ENCODE data around the gene DUSP22. TPM values are rescaled to one million over a fixed set of nuclear protein-coding genes. Genes with fewer than 3 reads are reported as not detected.

Gene DUSP22
- total and polyA plus RNA-seq, 9 of the 15 experiments (the other 6 are each of a cell fraction or from before 2014, with no cell fraction given) = 9.3 to 19.4 (median 11.8) TPM

GRCh38 chr6:318243-318890 lies 26.1 kb downstream of the DUSP22 start:
- no peaks in the 10 kb centered on the region for H3K4me1 ChIP-seq (replicated peaks in 1 of 2; ENCODE audit: control insufficient read depth in 2 of 2, insufficient read depth in 2 of 2, low read length in 2 of 2)
- no peak overlapping the region for H2AFZ ChIP-seq (ENCODE audit: low read depth, low read length)
- BruUV-seq (replicated peaks) = no TSS peak
- no peaks in the 10 kb centered on the region for H3K9me1 ChIP-seq (ENCODE audit: control insufficient read depth, insufficient read depth, low read length)
- no peak overlapping the region for H3K9ac ChIP-seq (ENCODE audit: insufficient read depth in 1 of 2, low read depth in 2 of 2, low read length in 2 of 2)
- H3K27ac ChIP-seq (ENCODE audit: extremely low read depth, low read depth, low read length) = no peak overlapping the region
- ATAC-seq (no peak), FAIRE-seq (no peak), DNase-seq (ENCODE audit: extremely low read depth in 1 of 4, low spot score in 3 of 4) (no peak)
- ChIA-PET CTCF (ENCODE audit: low intra/inter-chr PET ratio) (no interaction called here), POLR2A (interaction anchor here (1.3 kb wide), 1 partner anchor 14 kb away, joined by 3 read pairs; no protein-coding TSS in a partner anchor)
- peaks cover 0 to 43% of the 10 kb centered on the region in 2 experiments; a peak in 3 of 5 replicates for H3K27me3 ChIP-seq (ENCODE audit: control insufficient read depth in 2 of 2, insufficient read depth in 2 of 2, low read length in 2 of 2)
- intact Hi-C loops (cut with micrococcal nuclease) (no loop called here), in situ Hi-C loops (cut with MboI) (no loop called here)
- H3K9me3 ChIP-seq (replicated peaks; ENCODE audit: control insufficient read depth, insufficient read depth, low read depth, low read length) = no peaks in the 10 kb centered on the region
- WGBS (ENCODE audit: insufficient coverage, low coverage, missing lambda C conversion rate) = 13% methylated on average over 4 of the region's 4 CpGs
- no peak overlapping the region for H3K4me2 ChIP-seq (ENCODE audit: insufficient read depth, low read length)
- no peaks in the 10 kb centered on the region for H3K79me2 ChIP-seq (ENCODE audit: control insufficient read depth, insufficient read depth, low read length)
- no peaks in the 10 kb centered on the region for H3K36me3 ChIP-seq (ENCODE audit: control insufficient read depth, insufficient read depth, low read length)
- peaks cover 31% of the 10 kb centered on the region for H4K20me1 ChIP-seq (replicated peaks; ENCODE audit: control insufficient read depth, insufficient read depth, low read length)
- TF ChIP-seq TEAD2 (tag; IDR thresholded peaks at IDR 0.05) = no peak
- TF ChIP-seq ZNF175 (CRISPR knock-in tag; IDR thresholded peaks at IDR 0.05; ENCODE audit: low read depth) = no peak
- TF ChIP-seq SRSF3 (IDR thresholded peaks at IDR 0.05; ENCODE audit: insufficient read depth, low read length) = no peak
- no peak for TF ChIP-seq TFAM (CRISPR knock-in tag; conservative IDR thresholded peaks at IDR 0.05)
- H3K4me3 ChIP-seq = no peak overlapping the region
